HEK293 (cell line): ENCODE results near the gene NCKAP5.

ENCODE experiments used
- CTCF ChIP-seq: fragments of 450-650 bp; formaldehyde crosslinking; IDR thresholded peaks from 2 replicates; pipeline ENCODE4 v1.5.1; 2016; ENCODE audit warnings: missing biosample characterization, missing genetic modification characterization
- HOXA7 ChIP-seq: sonication (generic); formaldehyde crosslinking; IDR thresholded peaks from 2 replicates; pipeline ENCODE4 v1.8.1; 2022; ENCODE audit warnings: missing genetic modification reagents, borderline replicate concordance
- ZFP37 ChIP-seq: fragments of 450-650 bp; formaldehyde crosslinking; IDR thresholded peaks from 2 replicates; pipeline ENCODE4 v1.5.1; 2016; ENCODE audit warnings: missing biosample characterization, missing genetic modification characterization
- ZNF292 ChIP-seq: fragments of 450-650 bp; formaldehyde crosslinking; IDR thresholded peaks from 2 replicates; pipeline ENCODE4 v1.5.1; 2016; ENCODE audit warnings: low read depth, missing biosample characterization, missing genetic modification characterization, borderline replicate concordance
- ZNF704 ChIP-seq: fragments of 450-650 bp; formaldehyde crosslinking; IDR thresholded peaks from 2 replicates; pipeline ENCODE4 v1.5.1; 2016; ENCODE audit warnings: missing biosample characterization, missing genetic modification characterization

- TF ChIP-seq CTCF: no peak
- no peak for TF ChIP-seq ZNF704 (tag by site-specific recombination)
- TF ChIP-seq ZFP37: no peak
- no peak for TF ChIP-seq HOXA7
- no peak for TF ChIP-seq ZNF292 (tag by site-specific recombination)
These were observed 764.2 kb downstream of the NCKAP5 start for GRCh38 chr2:132804051-132804450.
